ENCODE measurements around the gene RDX. TPM values are rescaled to one million over a fixed set of nuclear protein-coding genes. Genes with fewer than 3 reads are reported as not detected.

The RDX gene
- total and polyA plus RNA-seq, 2 of the 8 experiments (the other 6 are each of a cell fraction or from before 2014, with no cell fraction given), result 27.4 to 100 TPM

DNA sequence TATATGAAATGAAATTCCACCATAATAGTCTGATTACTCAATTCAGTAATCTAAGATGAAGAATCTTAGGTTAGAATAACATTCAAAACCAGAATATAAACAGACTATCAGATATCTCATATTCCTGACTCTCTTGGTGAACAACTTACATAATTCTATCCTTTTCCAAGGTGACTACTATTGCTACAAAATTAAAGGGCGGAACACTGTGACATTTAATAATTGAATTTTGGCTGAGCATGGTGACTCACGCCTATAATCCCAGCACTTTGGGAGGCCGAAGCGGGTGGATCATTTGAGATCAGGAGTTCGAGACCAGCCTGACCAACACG lies 34.4 kb downstream of the RDX start (continued):
- TF ChIP-seq RNF2 (IDR thresholded peaks at IDR 0.05; ENCODE audit: borderline replicate concordance, low read depth, low read length, missing control alignments, poor library complexity, severe bottlenecking), result no peak
- TF ChIP-seq CBX8 (IDR thresholded peaks at IDR 0.05; ENCODE audit: borderline replicate concordance, low read depth, low read length), result no peak
- TF ChIP-seq GTF2F1 (IDR thresholded peaks at IDR 0.05; ENCODE audit: borderline replicate concordance, low read depth, low read length), result no peak
- TF ChIP-seq BRCA1 (IDR thresholded peaks at IDR 0.05; ENCODE audit: low read depth, low read length), result no peak
- no peak for TF ChIP-seq JUND (IDR thresholded peaks at IDR 0.05; ENCODE audit: low read length)
- TF ChIP-seq HDAC2 (IDR thresholded peaks at IDR 0.05; ENCODE audit: borderline replicate concordance in 1 of 2, low read depth in 2 of 2, low read length in 2 of 2), result no peak
- TF ChIP-seq RBBP5 (IDR thresholded peaks at IDR 0.05; ENCODE audit: borderline replicate concordance, low read depth, low read length), result no peak
- TF ChIP-seq KDM5A (IDR thresholded peaks at IDR 0.05; ENCODE audit: low read length), result no peak
- TF ChIP-seq TEAD4 (IDR thresholded peaks at IDR 0.05; ENCODE audit: low read depth, low read length), result no peak
- no peak for TF ChIP-seq KDM4A (IDR thresholded peaks at IDR 0.05; ENCODE audit: low read depth, low read length, severe bottlenecking)
- TF ChIP-seq CHD1 (IDR thresholded peaks at IDR 0.05; ENCODE audit: low read depth, low read length), result no peak

All from H1 (cell line).